Duodenal mucosa (tissue), 2 donors: ENCODE measurements around the gene DTNA.
"Not testable (repeated sequence)": the region's sequence is repeated elsewhere in the genome, so short reads cannot be mapped to it uniquely, and the experiment has no call there.

ENCODE experiments used
- H3K27ac ChIP-seq: one replicate; pipeline ENCODE4 v1.7.0; 2013; ENCODE audit warnings: low read depth, low read length
- H3K27me3 ChIP-seq, 2 donors: one replicate each; pipeline ENCODE4 v1.7.0; 2013; ENCODE audit warnings: low read length in 2 of 2, control low read depth in 1 of 2; ENCODE audit not compliant: insufficient read depth in 2 of 2, control insufficient read depth in 1 of 2
- H3K36me3 ChIP-seq, 2 donors: one replicate each; pipeline ENCODE4 v1.7.0; 2013; ENCODE audit warnings: low read length in 2 of 2, control low read depth in 1 of 2; ENCODE audit not compliant: insufficient read depth in 2 of 2, control insufficient read depth in 1 of 2
- H3K4me1 ChIP-seq, 2 donors: one replicate each; pipeline ENCODE4 v1.7.0; 2013; ENCODE audit warnings: low read length in 2 of 2, control low read depth in 1 of 2; ENCODE audit not compliant: insufficient read depth in 2 of 2, control insufficient read depth in 1 of 2
- H3K4me3 ChIP-seq, 2 donors: one replicate each; pipeline ENCODE4 v1.7.0; 2013; ENCODE audit warnings: low read length in 2 of 2, low read depth in 1 of 2
- H3K9ac ChIP-seq, 2 donors: one replicate each; pipeline ENCODE4 v1.7.0; 2013; ENCODE audit warnings: low read length in 2 of 2, low read depth in 1 of 2
- H3K9me3 ChIP-seq, 2 donors: one replicate each; pipeline ENCODE4 v1.7.0; 2013; ENCODE audit warnings: low read length in 2 of 2, control low read depth in 1 of 2; ENCODE audit not compliant: control insufficient read depth in 1 of 2

The DTNA gene

GRCh38 chr18:34709750-34710441 is at the start of gene DTNA:
Gene DTNA, plus strand, starts transcription at chr18:34710298. Its CDS starts 45,679 bp downstream, at chr18:34755977.
- H3K36me3 ChIP-seq, result no peaks in the 10 kb centered on the region
- no peak within 1 kb of the TSS for H3K9ac ChIP-seq
- H3K4me1 ChIP-seq, result peaks cover 0 to 23% of the 10 kb centered on the region in 2 donors
- H3K4me3 ChIP-seq, result peak within 1 kb of the TSS in 1 of 2 donors; percentile 16
- no peak within 1 kb of the TSS for H3K27ac ChIP-seq
- H3K27me3 ChIP-seq, result no peaks in the 10 kb centered on the region
- no peaks in the 10 kb centered on the region for H3K9me3 ChIP-seq

GRCh38 chr18:34660572-34660971 is 49.5 kb upstream of the DTNA start:
- Histone ChIP-seq H3K27me3 (no peaks in the 10 kb centered on the region), H3K4me1 (peaks cover 3 to 6% of the 10 kb centered on the region in 2 donors), H3K9me3 (no peaks in the 10 kb centered on the region), H3K36me3 (no peaks in the 10 kb centered on the region), H3K27ac (no peak overlapping the region), H3K4me3 (no peak overlapping the region), H3K9ac (no peak overlapping the region)

DNA sequence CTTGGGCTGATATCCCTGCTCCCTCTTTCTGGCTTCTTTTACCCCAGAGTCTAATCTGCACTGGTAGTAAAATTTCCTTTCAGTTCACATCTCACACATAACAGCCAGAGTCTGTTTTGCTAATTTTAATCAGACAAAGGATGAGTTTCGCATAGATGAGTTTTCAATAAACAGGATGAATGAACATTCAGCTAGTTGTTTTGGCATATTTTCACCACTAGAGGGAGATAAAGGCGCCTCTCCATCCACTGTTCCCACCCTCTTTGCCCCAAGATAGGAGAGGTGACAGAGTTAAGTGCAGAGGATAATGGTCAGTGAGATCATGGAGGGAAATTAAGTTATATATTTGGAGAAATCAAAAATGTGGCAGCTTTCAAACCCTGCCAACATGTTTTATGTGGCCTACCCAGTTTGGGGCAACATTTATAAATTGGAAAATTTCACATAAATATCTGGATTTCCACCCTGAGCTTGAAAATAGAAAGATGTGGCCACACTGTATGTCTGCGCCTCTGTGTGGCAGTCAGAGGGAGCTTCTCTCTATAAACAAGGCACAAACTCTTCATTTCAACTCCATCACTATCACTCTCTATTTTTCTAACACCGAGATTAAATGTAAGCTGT is 48.5 kb upstream of the DTNA start:
- Histone ChIP-seq H3K36me3 (no peaks in the 10 kb centered on the region), H3K9me3 (no peaks in the 10 kb centered on the region), H3K4me1 (peaks cover 3 to 6% of the 10 kb centered on the region in 2 donors), H3K27ac (no peak overlapping the region), H3K27me3 (no peaks in the 10 kb centered on the region), H3K9ac (no peak overlapping the region), H3K4me3 (no peak overlapping the region)

- Histone ChIP-seq H3K4me1 (no peaks in the 10 kb centered on the region), H3K9ac (no peak overlapping the region), H3K27ac (no peak overlapping the region), H3K36me3 (no peaks in the 10 kb centered on the region), H3K9me3 (no peaks in the 10 kb centered on the region), H3K27me3 (no peaks in the 10 kb centered on the region), H3K4me3 (no peak overlapping the region)
Observed at GRCh38 chr18:34676816-34677574, 33.1 kb upstream of the DTNA start.

DNA sequence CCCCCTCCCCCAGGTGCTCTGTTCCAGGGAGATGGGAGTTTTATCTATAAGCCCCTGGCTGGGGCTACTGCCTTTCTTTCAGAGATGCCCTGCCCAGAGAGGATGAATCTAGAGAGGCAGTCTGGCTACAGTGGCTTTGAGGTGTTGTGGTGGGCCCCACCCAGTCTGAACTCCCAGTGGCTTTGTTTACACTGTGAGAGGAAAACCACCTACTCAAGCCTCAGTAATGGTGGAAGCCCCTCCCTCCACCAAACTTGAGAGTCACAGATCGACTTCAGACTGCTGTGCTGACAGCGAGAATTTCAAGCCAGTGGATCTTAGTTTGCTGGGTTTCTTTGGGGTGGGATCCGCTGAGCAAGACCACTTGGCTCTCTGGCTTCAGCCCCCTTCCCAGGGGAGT is 20.3 kb upstream of the DTNA start:
- H3K27ac ChIP-seq, H3K27me3 ChIP-seq, H3K36me3 ChIP-seq, H3K9me3 ChIP-seq, H3K9ac ChIP-seq, H3K4me3 ChIP-seq, H3K4me1 ChIP-seq: not testable (repeated sequence)

- no peak overlapping the region for H3K27ac ChIP-seq
Observed at GRCh38 chr18:34691614-34692013, 18.5 kb upstream of the DTNA start.

GRCh38 chr18:34694591-34695165 is 15.4 kb upstream of the DTNA start:
- H3K4me3 ChIP-seq, result no peak overlapping the region
- H3K27ac ChIP-seq, result no peak overlapping the region
- no peaks in the 10 kb centered on the region for H3K36me3 ChIP-seq
- peaks cover 10 to 13% of the 10 kb centered on the region in 2 donors for H3K4me1 ChIP-seq
- H3K9ac ChIP-seq, result no peak overlapping the region
- H3K27me3 ChIP-seq, result no peaks in the 10 kb centered on the region
- H3K9me3 ChIP-seq, result no peaks in the 10 kb centered on the region

More at GRCh38 chr18:34691614-34692013, 18.5 kb upstream of the DTNA start:
- H3K9me3 ChIP-seq, result no peaks in the 10 kb centered on the region
- no peaks in the 10 kb centered on the region for H3K36me3 ChIP-seq
- peaks cover 2 to 3% of the 10 kb centered on the region in 2 donors for H3K4me1 ChIP-seq
- H3K4me3 ChIP-seq, result no peak overlapping the region
- H3K27me3 ChIP-seq, result no peaks in the 10 kb centered on the region
- no peak overlapping the region for H3K9ac ChIP-seq

GRCh38 chr18:34695310-34695709 is 14.8 kb upstream of the DTNA start:
- Histone ChIP-seq H3K4me1 (peaks cover 10 to 13% of the 10 kb centered on the region in 2 donors), H3K4me3 (no peak overlapping the region), H3K36me3 (no peaks in the 10 kb centered on the region), H3K9me3 (no peaks in the 10 kb centered on the region), H3K27me3 (no peaks in the 10 kb centered on the region), H3K27ac (no peak overlapping the region), H3K9ac (no peak overlapping the region)

DNA sequence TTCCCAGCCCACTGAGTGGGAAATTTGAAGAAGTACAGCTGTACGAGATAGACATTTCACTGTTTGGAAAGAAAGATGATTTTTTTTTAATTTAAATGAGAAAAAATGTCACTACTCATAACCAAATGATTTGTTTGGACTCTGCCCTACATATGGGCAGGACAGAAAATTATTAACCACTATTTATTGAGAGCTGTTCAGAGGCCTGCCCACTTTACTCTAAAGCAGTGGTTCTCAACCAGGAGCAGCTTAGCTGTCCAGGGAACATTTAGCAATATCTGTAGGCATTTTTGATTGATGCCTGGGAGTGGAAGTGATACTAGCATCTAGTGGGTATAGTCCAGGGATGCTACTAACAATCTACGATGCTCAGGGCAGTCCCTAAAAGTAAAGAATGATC is 13.4 kb upstream of the DTNA start:
- Histone ChIP-seq H3K27ac (no peak overlapping the region), H3K36me3 (no peaks in the 10 kb centered on the region), H3K27me3 (no peaks in the 10 kb centered on the region), H3K4me1 (peaks cover 10 to 13% of the 10 kb centered on the region in 2 donors), H3K9me3 (no peaks in the 10 kb centered on the region), H3K4me3 (no peak overlapping the region), H3K9ac (no peak overlapping the region)

GRCh38 chr18:34697233-34697632 is 12.9 kb upstream of the DTNA start:
- H3K9me3 ChIP-seq, result no peaks in the 10 kb centered on the region
- H3K4me1 ChIP-seq, result peaks cover 10 to 13% of the 10 kb centered on the region in 2 donors
- no peaks in the 10 kb centered on the region for H3K27me3 ChIP-seq
- H3K9ac ChIP-seq, result no peak overlapping the region
- no peaks in the 10 kb centered on the region for H3K36me3 ChIP-seq
- no peak overlapping the region for H3K4me3 ChIP-seq
- no peak overlapping the region for H3K27ac ChIP-seq
